NCI-H2227 (cell line): ENCODE measurements around the gene MOB2.
"Not testable (repeated sequence)": the region's sequence is repeated elsewhere in the genome, so short reads cannot be mapped to it uniquely, and the experiment has no call there.

Source experiments
- DNase-seq: peaks from one replicate; lab custom pipeline; 2025; ENCODE audit not compliant: unreplicated experiment; lab: John Stamatoyannopoulos, UW

The MOB2 gene

DNA sequence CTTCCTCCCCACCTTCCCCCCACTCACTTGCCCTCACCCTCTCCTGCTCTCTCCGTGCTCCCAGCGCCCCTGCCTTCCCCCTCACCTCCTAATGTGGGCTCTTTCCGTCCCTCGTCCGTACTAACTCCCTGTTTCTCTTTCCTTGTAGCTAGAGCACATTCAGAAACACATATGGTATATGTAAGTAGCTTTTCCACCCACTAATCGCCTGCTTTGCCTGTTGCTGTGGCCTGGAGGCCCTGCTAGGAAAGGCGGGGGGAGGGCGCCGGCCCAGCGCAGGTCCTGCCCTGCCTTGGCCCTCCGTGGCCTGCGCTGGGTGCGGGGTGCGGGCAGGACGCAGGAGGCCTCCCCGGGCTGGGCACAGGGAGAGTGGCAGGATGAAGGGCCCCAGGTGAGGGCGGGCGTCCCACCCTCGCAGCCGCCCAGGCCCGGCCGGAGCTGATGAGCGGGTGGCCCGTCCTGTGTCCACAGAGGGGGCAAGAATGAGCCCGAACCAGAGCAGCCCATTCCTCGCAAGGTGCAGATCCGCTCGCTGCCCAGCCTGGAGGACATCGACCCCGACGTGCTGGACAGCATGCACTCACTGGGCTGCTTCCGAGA lies 41.7 kb downstream of the MOB2 start:
- no peak for DNase-seq

DNA sequence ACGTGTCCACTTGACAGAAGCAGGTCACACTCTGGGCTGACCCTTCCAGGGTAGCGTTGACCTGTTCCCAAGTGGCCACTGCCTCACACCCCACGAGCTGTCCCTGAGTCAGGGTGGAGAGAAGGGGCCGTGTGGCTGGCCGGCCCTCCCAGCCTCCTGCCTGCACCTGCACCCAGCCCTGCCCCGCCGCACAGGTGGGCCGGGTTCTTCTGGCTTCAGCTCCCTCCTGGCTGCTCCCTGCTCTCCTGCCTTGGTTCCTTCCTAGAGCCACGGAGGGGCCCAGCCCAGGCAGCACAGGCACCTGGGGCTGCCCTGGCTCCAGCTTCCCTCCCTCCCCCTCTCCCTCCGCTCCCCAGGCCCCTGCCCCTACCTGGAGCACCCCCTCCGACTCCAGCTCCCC lies 42.3 kb downstream of the MOB2 start:
- no peak for DNase-seq

DNA sequence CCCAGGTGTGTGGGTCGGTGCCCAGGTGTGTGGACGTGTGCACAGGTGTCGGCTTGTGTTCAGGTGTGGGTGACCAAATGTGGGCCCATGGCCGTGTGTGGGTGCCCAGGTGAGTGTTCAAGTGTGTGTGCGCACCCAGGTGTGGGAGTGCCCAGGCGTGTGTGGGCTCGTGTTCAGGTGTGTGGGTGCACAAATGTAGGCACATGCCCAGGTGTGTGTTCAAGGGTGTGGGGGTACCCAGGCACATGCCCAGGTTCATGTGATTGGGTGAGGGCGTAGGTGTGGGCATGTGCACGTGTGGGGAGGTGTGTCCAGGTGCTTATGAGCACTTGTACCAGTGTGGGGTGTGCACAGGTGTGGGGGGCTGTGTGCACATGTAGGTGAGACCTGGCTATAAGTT lies 42.8 kb downstream of the MOB2 start:
- no peak for DNase-seq

DNA sequence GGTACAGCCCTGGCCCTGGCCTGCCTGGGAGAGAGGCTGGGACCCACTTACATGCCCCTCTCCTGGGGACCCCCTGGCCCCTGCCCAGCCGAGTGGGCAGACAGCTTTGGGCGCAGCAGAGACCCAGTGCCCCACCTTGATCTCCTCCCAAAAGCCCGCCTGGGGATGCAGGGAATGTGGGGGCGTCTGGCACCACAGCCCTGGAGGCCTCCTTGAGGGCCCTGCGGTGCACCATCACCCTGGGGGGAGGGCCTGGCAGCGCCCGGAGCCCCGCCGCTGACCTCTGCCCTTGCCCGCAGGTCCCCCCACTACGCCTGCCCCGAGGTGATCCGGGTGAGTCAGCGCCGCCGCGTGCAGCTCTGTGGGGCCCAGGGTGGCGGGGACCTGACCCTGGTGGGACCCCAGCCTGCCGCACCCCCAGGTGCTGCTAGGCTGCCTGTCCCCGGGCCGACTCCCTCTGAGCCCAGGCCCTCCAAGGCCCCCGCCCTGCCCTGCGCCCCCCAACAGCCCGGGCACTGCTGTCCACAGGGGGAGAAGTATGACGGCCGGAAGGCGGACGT lies 43.7 kb downstream of the MOB2 start:
- no peak for DNase-seq

DNA sequence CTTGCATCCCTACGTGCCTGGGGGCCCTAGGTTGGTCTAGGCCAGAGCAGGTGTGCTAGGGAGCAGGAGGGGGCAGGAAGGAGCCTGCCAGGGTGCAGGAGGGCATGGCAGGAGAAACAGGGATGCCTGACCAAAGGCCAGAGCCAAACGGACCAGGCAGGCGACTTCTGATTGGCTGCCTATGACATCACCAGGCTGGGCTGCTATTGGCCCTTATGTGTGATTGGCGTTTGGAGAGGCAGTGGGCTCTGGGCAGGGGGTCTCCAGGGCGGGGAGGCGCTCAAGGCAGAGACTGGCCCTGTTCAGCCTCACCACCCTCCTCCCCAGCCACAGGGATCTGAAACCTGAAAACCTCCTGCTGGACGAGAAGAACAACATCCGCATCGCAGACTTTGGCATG lies 44.4 kb downstream of the MOB2 start:
- DNase-seq, result peak; percentile 16

DNA sequence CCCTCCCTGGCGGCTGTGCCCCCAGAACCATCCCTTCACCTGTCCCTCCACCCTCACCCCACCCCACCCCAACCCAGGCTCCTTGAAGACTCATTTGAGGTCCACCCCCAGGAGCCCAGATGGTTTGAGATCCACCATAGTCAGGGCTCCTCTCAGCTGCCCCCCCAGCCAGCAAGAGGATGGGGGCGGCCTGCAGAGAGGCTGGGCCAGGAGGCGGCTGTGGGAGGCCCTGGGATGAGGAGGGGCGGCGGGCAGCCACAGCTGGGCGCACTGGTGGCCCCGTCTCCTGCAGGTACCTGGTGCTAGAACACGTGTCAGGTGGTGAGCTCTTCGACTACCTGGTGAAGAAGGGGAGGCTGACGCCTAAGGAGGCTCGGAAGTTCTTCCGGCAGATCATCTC lies 46.1 kb downstream of the MOB2 start:
- no peak for DNase-seq

DNA sequence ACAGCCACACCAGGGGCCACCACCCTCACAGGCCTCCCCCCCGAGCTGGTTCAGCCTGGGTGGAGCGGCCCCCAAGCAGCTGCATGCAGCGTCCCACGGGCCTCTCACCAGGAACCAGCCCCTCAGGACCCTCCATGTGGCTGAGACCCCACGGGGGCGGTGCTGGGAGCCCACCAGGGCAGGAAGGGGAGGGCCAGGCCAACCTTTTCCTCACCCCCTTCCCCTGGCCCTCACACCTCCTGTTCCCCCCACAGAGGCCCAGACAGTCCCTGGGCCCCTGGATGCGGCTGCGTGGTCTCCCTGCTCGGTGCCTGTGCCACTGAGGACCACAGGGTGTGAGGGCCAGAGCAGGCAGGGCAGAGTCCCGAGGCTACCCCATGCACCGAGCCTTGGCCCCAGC lies 46.5 kb downstream of the MOB2 start:
- DNase-seq, result no peak

DNA sequence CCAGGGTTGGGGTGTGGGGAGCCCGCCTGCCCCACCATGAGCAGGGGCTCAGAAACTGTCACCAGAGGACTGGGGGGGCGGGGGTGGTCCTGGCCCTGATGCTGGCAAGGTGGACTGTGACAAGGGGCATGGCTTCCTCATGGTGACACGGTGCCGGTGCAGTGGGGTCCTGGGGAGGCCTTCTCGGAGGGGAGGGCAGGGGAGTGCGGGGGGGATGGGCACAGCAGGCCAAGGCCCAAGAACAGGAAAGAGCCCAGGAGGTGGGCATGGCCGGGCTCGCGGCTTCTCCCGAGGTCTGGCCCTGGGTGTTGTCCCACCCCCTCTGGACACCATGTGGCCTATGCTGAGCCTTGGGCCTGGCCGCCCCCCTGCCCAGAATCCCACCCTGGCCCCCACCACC lies 47.2 kb downstream of the MOB2 start:
- DNase-seq, result no peak

DNA sequence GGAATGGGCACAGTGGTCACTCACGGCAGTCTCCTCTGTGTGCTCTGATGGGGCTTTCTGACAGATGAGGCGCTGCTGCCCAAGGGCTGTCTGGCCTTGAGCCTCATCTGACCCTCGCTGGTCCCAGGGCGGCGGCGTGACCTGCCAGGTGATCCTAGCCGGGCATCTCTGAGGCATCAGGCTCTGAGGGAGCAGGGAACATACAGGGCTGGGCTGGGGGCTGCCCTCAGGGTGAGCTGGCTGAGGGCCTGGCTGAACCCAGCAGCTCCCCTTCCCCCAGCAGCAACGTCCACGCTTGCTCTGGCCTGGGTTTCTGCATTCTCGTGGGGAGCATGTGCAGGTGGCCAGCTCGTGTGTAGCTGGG lies 47.6 kb downstream of the MOB2 start:
- no peak for DNase-seq

DNA sequence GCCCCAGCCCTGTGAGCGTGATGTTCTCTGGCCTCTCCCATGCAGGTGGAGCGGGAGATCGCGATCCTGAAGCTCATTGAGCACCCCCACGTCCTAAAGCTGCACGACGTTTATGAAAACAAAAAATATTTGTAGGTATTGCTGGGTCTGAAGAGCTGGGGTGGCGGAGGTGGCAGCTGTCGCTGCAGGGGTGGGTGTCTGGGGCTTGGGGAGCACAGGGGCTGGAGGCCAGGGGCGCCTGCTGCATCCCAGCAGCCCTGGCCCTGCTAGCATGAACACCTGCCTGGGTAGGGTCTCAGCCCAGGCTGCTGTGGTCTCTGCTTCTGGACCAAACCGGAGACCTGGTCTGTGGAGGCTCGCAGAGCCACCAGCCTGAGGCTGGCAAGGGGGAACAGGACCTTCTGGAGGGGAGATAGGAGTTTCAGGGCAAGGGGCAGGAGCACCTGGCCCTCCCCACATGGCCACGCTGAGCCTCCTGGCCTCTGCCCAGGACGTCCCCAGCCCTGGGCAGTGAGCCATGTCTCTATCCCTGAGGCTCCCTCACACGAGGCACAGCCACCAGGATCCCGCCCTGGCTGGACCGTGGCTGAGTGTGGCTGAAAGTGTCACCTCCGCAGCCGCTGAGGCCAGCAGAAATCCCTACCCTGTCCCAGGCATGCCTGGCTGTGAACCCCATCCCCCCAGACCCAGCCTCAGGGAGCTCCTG lies 48.2 kb downstream of the MOB2 start:
- DNase-seq, result no peak

DNA sequence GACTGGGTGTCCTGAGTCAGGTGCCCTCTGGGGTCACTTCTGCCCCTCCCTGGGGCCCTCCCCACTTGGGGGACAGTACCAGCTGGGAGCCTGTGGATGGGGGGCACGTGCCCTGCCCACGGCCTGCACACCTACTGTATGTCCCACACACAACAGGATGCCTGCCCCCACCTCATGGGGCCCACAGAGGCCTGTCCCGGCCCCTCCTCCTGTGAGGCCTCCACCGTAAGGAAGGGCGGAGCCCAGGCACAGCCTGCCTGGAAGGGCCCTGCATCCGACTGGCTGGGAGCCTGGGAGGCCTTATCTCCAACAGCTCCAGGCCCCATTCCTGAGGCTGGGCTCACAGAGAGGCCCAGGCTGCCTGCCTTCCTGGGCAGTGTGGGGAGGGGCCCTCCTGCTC lies 49.1 kb downstream of the MOB2 start:
- DNase-seq, result peak; percentile 23

DNA sequence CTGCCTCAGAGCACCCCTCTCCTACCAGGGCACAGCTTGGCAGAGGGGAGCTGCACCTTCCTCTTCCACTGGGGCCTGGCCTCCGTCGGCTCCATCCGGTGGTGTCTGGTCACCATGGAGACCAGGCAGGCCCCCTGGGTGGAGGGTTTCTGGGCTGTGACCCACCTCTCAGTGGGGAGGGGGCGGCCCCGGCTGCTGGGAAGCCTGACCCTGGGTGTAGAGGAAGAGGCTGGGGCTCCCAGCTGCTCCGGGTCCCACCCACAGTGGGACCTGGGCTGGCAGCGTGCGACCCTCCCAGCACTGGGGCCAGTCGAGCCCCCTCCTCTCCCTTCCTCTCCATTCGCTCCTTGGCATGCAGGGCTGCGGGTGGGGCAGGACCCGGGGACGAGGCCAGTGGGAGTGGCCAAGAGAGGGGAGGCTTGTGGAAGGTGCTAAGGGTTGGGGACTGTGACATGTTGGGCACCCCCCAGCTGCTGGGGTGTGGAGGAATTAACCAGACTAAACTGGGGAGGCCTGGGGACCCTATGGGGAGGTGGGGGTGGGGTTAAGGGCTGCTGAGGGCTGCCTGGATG lies 50.0 kb downstream of the MOB2 start:
- peak; percentile 22 for DNase-seq

DNA sequence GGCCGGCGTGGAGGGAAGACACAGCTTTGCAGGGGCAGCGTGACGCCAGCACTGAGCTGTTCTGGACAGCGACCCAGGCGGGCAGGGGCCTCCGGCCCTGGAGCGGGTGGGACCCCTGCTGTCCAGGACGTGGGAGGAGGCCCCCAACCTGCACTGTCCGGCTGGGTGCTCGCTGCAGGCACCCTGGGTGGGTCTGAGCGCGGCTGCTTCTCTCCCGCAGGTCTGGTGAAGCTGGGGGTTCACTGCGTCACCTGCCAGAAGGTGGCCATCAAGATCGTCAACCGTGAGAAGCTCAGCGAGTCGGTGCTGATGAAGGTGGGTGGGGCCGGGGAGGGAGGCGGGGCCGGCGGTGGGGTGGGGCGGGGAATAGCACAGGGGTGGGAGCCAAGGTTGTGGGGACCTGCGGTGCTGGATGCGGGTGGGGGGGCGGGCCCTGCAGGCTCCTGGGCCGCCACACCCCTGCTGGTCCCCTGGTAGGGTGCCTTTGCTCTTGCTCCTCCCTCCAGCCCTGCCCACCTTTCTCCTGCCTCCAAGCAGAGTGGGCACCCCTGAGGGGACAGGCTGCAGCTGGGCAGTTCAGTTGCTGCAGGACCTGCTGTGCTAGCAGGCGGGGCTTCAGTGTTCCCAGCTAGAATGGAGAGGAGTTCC lies 50.6 kb downstream of the MOB2 start:
- DNase-seq, result peak; percentile 61

DNA sequence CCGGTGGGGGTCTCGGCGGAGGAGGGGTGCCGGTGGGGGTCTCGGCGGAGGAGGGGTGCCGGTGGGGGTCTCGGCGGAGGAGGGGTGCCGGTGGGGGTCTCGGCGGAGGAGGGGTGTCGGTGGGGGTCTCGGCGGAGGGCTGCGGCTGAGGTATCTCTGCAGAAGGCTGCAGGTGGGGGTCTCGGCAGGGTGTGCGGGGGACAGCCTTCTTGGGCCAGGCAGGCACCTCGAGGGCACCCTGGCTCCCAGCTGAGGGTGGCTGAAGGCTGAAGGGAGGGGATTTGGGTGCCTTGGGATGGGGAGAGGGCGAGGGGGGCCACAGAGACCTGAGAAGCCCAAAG lies 51.1 kb downstream of the MOB2 start:
- DNase-seq, result not testable (repeated sequence)

DNA sequence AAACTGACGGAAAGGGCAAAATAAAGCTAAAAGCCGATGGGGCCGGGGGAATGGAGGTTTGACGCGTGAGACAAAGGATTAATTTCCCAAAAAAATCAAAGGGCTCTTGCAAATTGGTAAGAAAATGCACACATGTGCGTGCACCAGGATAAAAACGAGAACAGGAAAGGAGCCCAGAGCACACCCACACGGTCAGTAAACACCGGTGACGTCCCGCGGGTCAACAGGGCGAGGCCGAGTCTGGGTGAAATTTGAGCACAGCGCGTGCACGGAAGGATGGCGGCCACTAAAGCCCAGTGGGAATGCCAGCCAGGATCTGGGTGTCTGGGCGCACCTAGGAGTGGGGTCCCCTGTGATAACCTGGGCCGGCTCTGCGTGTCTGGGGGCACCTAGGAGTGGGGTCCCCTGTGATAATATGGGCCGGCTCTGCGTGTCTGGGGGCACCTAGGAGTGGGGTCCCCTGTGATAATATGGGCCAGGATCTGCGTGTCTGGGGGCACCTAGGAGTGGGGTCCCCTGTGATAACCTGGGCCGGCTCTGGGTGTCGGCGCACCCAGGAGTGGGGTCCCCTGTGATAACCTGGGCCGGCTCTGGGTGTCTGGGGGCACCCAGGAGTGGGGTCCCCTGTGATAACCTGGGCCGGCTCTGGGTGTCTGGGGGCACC lies 52.5 kb downstream of the MOB2 start:
- no peak for DNase-seq

DNA sequence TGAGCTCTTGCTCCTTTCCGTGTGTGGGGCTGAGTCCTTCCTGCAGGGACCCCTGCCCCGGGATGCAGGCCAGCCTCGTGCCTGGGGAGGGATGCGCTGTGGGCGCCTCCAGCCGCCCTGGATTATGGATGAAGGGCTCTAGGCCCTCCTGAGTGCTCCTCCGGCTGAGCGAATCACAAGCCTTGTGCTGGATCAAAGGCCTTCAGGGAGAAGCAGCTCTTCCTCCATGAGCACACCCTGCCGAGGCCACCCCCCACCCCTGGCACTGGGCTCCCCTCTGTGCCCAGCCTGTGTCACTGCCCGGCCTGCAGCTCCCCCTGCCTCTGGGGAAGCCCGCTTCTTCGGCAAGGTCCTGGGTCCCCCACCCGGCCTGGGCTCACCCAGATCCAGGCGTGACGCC lies 53.0 kb downstream of the MOB2 start:
- no peak for DNase-seq

DNA sequence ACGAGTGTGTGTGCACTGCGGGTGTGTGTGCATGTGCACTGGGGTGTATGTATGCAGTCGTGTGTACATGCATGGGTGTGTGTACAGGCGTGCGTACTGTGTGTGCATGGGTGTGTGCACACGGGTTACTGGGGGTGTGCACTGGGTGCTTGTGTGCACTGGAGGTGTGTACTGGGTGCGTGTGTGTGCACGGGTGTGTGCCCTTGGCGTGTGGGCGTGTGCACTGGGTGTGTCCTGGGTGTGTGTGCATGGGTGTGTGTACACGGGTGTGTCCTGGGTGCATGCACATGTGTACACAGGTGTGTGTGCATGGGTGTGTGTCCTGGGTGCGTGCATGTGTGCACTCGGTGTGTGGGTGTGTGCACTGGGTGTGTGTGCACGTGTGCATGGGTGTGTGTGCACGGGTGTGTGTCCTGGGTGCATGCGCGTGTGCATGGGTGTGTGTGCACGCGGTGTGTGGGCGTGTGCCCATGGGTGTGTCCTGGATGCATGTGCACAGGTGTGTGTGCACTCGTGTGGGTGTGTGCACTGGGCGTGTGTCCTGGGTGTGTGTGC lies 57.7 kb downstream of the MOB2 start:
- DNase-seq, result no peak

DNA sequence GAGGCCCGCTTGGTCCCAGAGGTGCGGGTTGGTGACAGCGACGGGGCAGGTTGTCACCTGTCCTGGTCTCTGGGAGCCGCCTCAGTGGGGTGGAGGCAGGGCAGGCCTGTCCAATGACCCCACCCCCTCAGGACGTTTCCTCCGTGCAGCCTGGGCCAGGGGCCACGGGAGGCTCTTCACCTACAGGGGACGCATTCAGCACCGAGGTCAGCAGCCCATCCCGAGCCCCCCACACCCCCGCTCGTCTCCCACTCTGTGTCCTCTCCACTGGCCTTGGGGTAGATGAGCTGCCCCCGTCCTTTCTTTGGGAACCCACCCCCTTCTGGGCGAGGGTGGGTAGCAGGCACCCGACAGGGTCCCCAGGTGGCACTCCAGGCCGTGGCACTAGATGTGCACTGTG lies 61.1 kb downstream of the MOB2 start:
- DNase-seq, result no peak

DNA sequence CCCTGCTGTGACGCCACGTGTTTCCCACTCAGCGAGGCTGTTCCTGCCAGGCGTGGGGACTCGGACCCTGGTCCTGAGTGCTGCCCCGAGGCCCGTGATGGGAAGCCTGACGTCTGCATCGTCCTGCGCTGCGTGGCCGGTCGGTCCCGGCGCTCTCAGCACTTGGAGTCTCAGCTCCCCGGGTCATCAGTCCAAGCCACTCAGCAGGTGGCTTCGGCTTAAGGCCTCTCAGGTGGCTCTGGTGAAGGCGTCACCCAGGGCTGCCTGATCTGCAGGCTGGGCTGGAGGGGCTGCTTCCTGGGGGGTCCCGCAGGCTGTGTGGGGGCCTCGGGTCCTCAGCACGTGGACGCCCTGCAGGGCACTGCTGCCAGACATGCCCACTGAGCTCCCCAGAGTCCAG lies 61.6 kb downstream of the MOB2 start:
- no peak for DNase-seq

DNA sequence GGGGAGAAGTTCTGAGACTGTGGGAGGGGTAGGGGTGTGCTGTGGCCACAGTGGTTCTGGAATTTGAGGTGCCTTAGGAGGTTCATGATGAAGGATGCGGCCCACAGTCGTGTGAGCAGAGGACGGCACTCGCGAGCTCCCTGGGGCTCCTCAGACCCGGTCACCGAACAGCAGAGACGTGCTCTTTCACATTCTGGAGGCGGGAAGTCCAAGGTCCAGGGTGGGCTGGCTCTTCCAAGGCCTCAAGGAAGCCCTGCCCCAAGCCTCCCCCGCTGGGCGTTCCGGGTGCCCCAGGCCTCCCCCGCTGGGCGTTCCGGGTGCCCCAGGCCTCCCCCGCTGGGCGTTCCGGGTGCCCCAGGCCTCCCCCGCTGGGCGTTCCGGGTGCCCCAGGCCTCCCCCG lies 63.2 kb downstream of the MOB2 start:
- not testable (repeated sequence) for DNase-seq

DNA sequence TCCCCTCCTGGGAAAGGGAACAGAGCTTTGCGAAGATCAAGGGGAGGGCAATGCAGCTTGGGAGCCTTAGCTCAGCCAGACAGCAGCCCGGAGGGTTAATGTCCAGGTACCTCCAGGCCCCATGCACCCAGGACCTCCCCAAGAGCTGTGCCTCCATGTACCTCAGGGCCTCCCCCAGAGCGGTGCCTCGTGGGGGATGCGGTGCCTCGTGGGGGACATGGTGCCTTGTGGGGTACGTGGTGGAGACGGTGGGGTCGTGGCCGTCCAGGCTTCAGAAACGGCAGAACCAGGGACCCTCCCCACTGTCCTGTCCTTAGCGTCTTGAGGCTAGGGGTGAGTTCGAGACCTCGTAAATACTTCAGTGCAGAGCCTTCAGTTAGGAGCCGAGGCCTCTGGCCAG lies 63.6 kb downstream of the MOB2 start:
- DNase-seq, result no peak
